HG02852 (cell line): ENCODE data around the gene RMND5A.
"Not testable (repeated sequence)": the region's sequence is repeated elsewhere in the genome, so short reads cannot be mapped to it uniquely, and the experiment has no call there.

Experiments
- ATAC-seq: cut with Tn5 transposase; IDR thresholded peaks from one replicate; pipeline ENCODE4 v1.9.1; 2021; ENCODE audit warnings: mild to moderate bottlenecking, moderate library complexity; ENCODE audit not compliant: unreplicated experiment

RMND5A gene

GRCh38 chr2:86714579-86715173 is 5.4 kb upstream of the RMND5A start:
- not testable (repeated sequence) for ATAC-seq

GRCh38 chr2:86719263-86719636 is 841 bp upstream of the RMND5A start:
- peak; percentile 12 for ATAC-seq

- peak; percentile 25 for ATAC-seq
Observed at GRCh38 chr2:86720540-86721320, 639 bp downstream of the RMND5A start.

GRCh38 chr2:86725706-86726105 is 5.6 kb downstream of the RMND5A start:
- not testable (repeated sequence) for ATAC-seq

- ATAC-seq = not testable (repeated sequence)
Observed at GRCh38 chr2:86732040-86732525, 12.0 kb downstream of the RMND5A start.

GRCh38 chr2:86732837-86733236 is 12.7 kb downstream of the RMND5A start:
- not testable (repeated sequence) for ATAC-seq

- not testable (repeated sequence) for ATAC-seq
Observed at GRCh38 chr2:86733528-86733927, 13.4 kb downstream of the RMND5A start.

- ATAC-seq = not testable (repeated sequence)
Observed at GRCh38 chr2:86734896-86735295, 14.8 kb downstream of the RMND5A start.

GRCh38 chr2:86739485-86739884 is 19.4 kb downstream of the RMND5A start:
- not testable (repeated sequence) for ATAC-seq

- ATAC-seq = not testable (repeated sequence)
Observed at GRCh38 chr2:86739889-86740288, 19.8 kb downstream of the RMND5A start.

- not testable (repeated sequence) for ATAC-seq
Observed at GRCh38 chr2:86741889-86742498, 21.9 kb downstream of the RMND5A start.

- ATAC-seq = no peak
Observed at GRCh38 chr2:86744152-86744551, 24.1 kb downstream of the RMND5A start.

GRCh38 chr2:86746939-86747338 is 26.8 kb downstream of the RMND5A start:
- ATAC-seq = no peak

GRCh38 chr2:86747711-86748639 is 27.9 kb downstream of the RMND5A start:
- peak; percentile 56 for ATAC-seq

- no peak for ATAC-seq
Observed at GRCh38 chr2:86750240-86750839, 30.2 kb downstream of the RMND5A start.

- ATAC-seq = no peak
Observed at GRCh38 chr2:86751778-86752177, 31.7 kb downstream of the RMND5A start.

- no peak for ATAC-seq
Observed at GRCh38 chr2:86752934-86753333, 32.8 kb downstream of the RMND5A start.

- ATAC-seq = no peak
Observed at GRCh38 chr2:86753606-86754005, 33.5 kb downstream of the RMND5A start.

- no peak for ATAC-seq
Observed at GRCh38 chr2:86758405-86758804, 38.3 kb downstream of the RMND5A start.

- ATAC-seq = no peak
Observed at GRCh38 chr2:86760371-86760770, 40.3 kb downstream of the RMND5A start.
